ENCODE data around the gene PTPRT.

PTPRT gene

DNA sequence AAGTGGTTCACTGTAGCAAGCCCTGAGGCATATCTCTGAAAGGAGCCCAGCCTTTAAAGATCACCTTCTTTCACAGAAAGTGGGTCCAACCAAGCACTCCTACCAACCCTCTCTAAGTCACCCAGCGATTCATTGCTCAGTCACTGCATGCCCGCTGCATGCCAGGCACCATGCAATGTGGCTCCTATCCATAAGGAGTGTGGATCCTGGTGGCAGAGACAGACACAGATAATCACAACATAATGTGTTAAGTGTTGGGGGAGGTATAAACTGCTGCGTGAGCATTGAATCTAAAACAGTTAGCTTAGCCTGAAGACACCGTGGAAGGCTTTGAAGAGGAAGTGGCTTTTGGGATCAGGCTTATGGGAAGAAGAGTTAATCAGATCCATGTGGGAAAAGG, 659.5 kb downstream of the PTPRT start:
- no peak overlapping the region for H3K27ac ChIP-seq
- TF ChIP-seq, protein P1, sequence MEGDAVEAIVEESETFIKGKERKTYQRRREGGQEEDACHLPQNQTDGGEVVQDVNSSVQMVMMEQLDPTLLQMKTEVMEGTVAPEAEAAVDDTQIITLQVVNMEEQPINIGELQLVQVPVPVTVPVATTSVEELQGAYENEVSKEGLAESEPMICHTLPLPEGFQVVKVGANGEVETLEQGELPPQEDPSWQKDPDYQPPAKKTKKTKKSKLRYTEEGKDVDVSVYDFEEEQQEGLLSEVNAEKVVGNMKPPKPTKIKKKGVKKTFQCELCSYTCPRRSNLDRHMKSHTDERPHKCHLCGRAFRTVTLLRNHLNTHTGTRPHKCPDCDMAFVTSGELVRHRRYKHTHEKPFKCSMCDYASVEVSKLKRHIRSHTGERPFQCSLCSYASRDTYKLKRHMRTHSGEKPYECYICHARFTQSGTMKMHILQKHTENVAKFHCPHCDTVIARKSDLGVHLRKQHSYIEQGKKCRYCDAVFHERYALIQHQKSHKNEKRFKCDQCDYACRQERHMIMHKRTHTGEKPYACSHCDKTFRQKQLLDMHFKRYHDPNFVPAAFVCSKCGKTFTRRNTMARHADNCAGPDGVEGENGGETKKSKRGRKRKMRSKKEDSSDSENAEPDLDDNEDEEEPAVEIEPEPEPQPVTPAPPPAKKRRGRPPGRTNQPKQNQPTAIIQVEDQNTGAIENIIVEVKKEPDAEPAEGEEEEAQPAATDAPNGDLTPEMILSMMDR (IDR thresholded peaks at IDR 0.05) = no peak

DNA sequence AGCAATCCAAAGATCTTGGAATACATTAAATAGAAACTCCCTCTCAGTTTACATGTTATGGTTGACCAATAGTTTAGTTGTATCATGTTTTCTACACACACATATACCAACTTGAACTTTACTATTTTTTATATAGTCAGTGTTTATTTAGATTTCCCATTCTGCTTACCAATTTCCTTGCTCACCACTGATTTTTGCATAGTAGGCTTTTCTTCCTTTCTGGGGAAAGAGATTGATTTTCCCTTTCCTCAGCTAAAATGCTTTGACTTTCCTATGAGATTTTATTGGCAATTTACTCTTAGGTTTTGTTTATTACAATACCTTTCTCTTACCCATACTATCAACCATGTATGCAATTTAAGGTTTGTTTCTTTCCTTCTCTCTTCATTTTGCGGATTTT, 665.6 kb downstream of the PTPRT start:
- TF ChIP-seq, protein P1 (IDR thresholded peaks at IDR 0.05) = no peak
- TF ChIP-seq ZFX (IDR thresholded peaks at IDR 0.05; ENCODE audit: borderline replicate concordance) = no peak
- no peak overlapping the region for H3K27ac ChIP-seq

DNA sequence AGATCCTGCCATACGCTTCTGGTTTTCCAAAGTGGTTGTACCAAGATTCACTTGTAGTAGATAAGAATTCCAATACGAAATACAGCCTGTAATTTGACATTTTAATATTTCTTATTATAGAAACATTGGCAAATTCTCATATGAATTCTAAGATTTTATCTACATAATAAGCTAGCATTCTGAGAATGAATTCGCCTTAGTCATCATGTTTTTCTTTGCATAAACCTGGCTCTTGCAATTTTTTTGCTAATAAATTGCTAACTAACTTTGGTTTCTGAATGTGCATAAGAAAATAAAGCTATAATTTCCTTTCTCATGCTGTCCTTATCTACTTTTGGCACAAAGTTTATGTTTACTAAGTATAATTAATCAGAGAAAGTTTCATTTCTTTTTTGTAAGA, 673.0 kb downstream of the PTPRT start:
- TF ChIP-seq ZFX (IDR thresholded peaks at IDR 0.05; ENCODE audit: borderline replicate concordance) = no peak
- TF ChIP-seq, protein P1 (IDR thresholded peaks at IDR 0.05) = no peak
- H3K27ac ChIP-seq = no peak overlapping the region

DNA sequence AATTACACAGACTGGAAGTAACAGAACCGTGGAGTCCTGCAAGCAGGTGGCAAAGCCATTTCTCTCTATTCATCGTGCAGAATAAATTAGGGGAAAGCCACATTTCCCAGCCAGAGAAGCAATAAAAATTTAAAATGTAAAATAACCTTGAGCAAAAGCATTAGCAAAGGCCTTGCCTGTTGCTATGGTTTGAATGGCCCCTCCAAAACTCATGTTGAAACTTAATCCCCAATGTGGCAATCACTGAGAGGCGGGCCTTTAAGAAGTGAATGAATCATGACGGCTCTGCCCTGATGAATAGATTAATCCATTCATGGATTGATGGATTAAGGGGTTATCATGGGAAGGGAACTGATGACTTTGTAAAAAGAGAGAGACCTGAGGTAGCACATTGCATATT, 679.0 kb downstream of the PTPRT start:
- no peak overlapping the region for H3K27ac ChIP-seq
- TF ChIP-seq ZFX (IDR thresholded peaks at IDR 0.05; ENCODE audit: borderline replicate concordance) = no peak
- TF ChIP-seq, protein P1 (IDR thresholded peaks at IDR 0.05) = no peak

DNA sequence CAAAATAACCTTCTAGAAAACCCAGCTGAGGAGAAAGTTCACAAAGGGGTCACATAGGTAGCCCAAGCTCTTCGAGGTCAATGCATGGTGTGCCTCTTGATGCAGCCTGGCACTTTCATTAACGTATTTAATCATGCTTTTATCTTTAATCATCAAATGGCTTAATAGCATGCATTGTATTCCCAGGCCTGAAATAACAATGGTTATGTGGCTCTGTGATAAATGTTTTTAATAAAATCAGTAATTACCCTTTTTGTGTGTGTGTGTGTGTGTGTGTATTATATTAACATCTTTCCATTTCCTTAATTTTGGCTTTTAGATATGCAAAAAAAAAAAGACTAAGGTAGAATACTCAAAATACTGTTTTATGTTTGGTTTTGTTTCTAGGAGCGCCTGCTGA, 681.8 kb downstream of the PTPRT start:
- TF ChIP-seq, protein P1 (IDR thresholded peaks at IDR 0.05) = no peak
- no peak for TF ChIP-seq ZFX (IDR thresholded peaks at IDR 0.05; ENCODE audit: borderline replicate concordance)

DNA sequence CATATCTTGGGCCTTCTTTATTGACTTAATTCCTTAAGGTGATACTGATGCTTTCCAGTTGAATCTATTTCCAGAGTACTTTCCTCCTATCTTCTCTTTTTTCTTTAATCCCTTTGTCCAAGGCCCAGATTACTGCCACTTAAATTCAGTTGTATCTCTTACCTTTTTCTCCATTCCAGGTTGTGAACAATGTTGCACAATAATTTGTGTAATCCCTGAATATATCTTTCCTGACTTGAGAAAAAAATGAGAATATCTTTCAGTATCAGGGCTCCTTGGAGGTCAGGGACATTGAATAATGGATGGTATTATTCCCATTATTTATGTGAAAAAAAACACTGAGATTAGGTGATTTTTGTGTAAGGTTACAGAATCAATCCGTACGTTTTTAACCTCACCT, 683.3 kb downstream of the PTPRT start:
- TF ChIP-seq, protein P1 (IDR thresholded peaks at IDR 0.05) = no peak
- TF ChIP-seq ZFX (IDR thresholded peaks at IDR 0.05; ENCODE audit: borderline replicate concordance) = no peak
- H3K27ac ChIP-seq = no peak overlapping the region

More for the DNA sequence above, 681.8 kb downstream of the PTPRT start:
- H3K27ac ChIP-seq = no peak overlapping the region

DNA sequence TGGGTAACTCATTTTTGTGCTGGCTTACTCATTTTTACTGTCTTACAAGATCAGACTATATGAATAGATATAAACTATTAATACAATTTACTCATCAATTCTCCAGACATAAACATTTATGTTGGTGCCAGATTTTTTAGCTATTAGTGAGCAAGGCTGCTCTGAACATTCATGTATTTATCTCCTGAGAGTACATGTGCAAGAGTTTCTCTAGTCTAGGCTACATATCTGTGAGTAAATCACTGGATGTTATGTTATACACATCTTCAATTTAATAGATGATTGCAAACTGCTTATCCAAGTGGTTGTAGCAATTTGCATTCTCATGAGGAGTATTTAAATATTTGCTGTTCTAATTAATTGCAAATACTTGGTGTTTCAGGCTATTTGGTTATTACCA, 687.1 kb downstream of the PTPRT start:
- no peak overlapping the region for H3K27ac ChIP-seq
- TF ChIP-seq, protein P1 (IDR thresholded peaks at IDR 0.05) = no peak
- TF ChIP-seq ZFX (IDR thresholded peaks at IDR 0.05; ENCODE audit: borderline replicate concordance) = no peak

All from 22Rv1 (cell line).